ENCODE measurements around the gene TTN. TPM values are rescaled to one million over a fixed set of nuclear protein-coding genes. Genes with fewer than 3 reads are reported as not detected.

TTN gene
- total and polyA plus RNA-seq, 2 of the 8 experiments (the other 6 are each of a cell fraction or from before 2014, with no cell fraction given) = 0.30 to 9.7 TPM

GRCh38 chr2:178787934-178788333, 19.3 kb downstream of the TTN start:
- Histone ChIP-seq H3K9ac (replicated peaks in 1 of 4; ENCODE audit: extremely low read depth in 1 of 4, low read depth in 3 of 4, low read length in 3 of 4) (no peak overlapping the region), H3K4ac (replicated peaks; ENCODE audit: insufficient read length, low read depth, low read length) (no peak overlapping the region), H3K36me3 (ENCODE audit: control insufficient read depth in 2 of 4, insufficient read depth in 4 of 4, low read length in 3 of 4) (no peaks in the 10 kb centered on the region; a peak in 1 of 8 replicates), H2BK12ac (ENCODE audit: low read depth, low read length) (no peak overlapping the region), H3K23me2 (ENCODE audit: low read depth, low read length) (no peaks in the 10 kb centered on the region), H2BK15ac (ENCODE audit: low read length) (no peak overlapping the region), H3K27ac (ENCODE audit: low read depth, low read length) (no peak overlapping the region), H3K9me3 (ENCODE audit: insufficient read depth in 2 of 2, low read depth in 1 of 2, low read length in 1 of 2) (no peaks in the 10 kb centered on the region), H3K4me1 (replicated peaks in 1 of 4; ENCODE audit: control insufficient read depth in 3 of 4, insufficient read depth in 4 of 4, low read length in 3 of 4) (no peaks in the 10 kb centered on the region), H3K4me3 (ENCODE audit: extremely low read depth in 1 of 4, insufficient read depth in 2 of 4, low read depth in 3 of 4, low read length in 4 of 4) (no peak overlapping the region), H4K91ac (replicated peaks; ENCODE audit: insufficient read length, low read length) (no peak overlapping the region), H2BK20ac (ENCODE audit: low read length) (no peak overlapping the region), H4K8ac (ENCODE audit: extremely low read depth, insufficient read depth, low read length) (no peak overlapping the region), H3K56ac (replicated peaks; ENCODE audit: insufficient read length, low read depth, low read length) (no peak overlapping the region), H2BK5ac (ENCODE audit: low read depth, low read length) (no peak overlapping the region), H4K20me1 (replicated peaks in 1 of 2; ENCODE audit: control insufficient read depth in 1 of 2, insufficient read depth in 2 of 2, low read length in 2 of 2) (no peaks in the 10 kb centered on the region), H3K14ac (ENCODE audit: insufficient read length) (no peak overlapping the region), H2AFZ (ENCODE audit: low read length) (no peak overlapping the region), H3K79me2 (ENCODE audit: control insufficient read depth in 1 of 2, insufficient read depth in 2 of 2, low read length in 2 of 2) (no peaks in the 10 kb centered on the region), H4K5ac (ENCODE audit: insufficient read length, low read depth, low read length) (no peak overlapping the region), H2BK120ac (replicated peaks; ENCODE audit: low read depth, low read length) (no peak overlapping the region), H3K4me2 (ENCODE audit: insufficient read depth in 1 of 2, low read depth in 2 of 2, low read length in 2 of 2) (no peak overlapping the region), H3K27me3 (replicated peaks in 1 of 4; ENCODE audit: control insufficient read depth in 3 of 4, extremely low read depth in 1 of 4, insufficient read depth in 3 of 4, low read length in 3 of 4) (no peaks in the 10 kb centered on the region), H3K79me1 (ENCODE audit: low read depth, low read length) (no peaks in the 10 kb centered on the region), H2AK5ac (ENCODE audit: low read depth, low read length) (no peak overlapping the region), H3K23ac (ENCODE audit: insufficient read length) (no peak overlapping the region), H3K18ac (ENCODE audit: extremely low read depth, low read length) (no peak overlapping the region)
- FAIRE-seq (no peak), DNase-seq (ENCODE audit: low read depth in 1 of 2, low spot score in 2 of 2) (no peak)
- CTCF ChIA-PET (ENCODE audit: partially characterized antibody) = no interaction called here
- POLR2A ChIA-PET (ENCODE audit: partially characterized antibody) = no interaction called here
- 89% methylated on average over 5 of the region's 5 CpGs; no CpG with 5 or more reads in 1 of the 2 experiments for WGBS, 2 experiments (ENCODE audit: extremely low coverage in 1 of 2, insufficient coverage in 1 of 2, insufficient read length in 1 of 2, insufficient replicate concordance in 2 of 2, low coverage in 1 of 2, low lambda C conversion rate in 2 of 2, missing lambda C conversion rate in 1 of 2)
- TF ChIP-seq SAP30 (IDR thresholded peaks at IDR 0.05; ENCODE audit: insufficient read depth, insufficient replicate concordance, low read length) (no peak), KDM5A (IDR thresholded peaks at IDR 0.05; ENCODE audit: low read length) (no peak)

Measured in H1 (cell line).